ENCODE measurements around the gene CENPE. TPM values are rescaled to one million over a fixed set of nuclear protein-coding genes. Genes with fewer than 3 reads are reported as not detected.

The CENPE gene
- total RNA-seq, 1 experiment from 2014 or later, result 80.3 TPM

- H3K9me3 ChIP-seq (ENCODE audit: low read depth, low read length, poor library complexity, severe bottlenecking), result no peaks in the 10 kb centered on the region
- ChIA-PET CTCF (no interaction called here), POLR2A (ENCODE audit: low non-redundant PET) (no interaction called here)
- no peaks in the 10 kb centered on the region for H3K27me3 ChIP-seq (replicated peaks; ENCODE audit: insufficient read depth, low read depth, low read length, poor library complexity)
- H3K36me3 ChIP-seq (ENCODE audit: insufficient read depth, low read length, poor library complexity, severe bottlenecking), result no peaks in the 10 kb centered on the region
- TF ChIP-seq EZH2 (IDR thresholded peaks at IDR 0.05; ENCODE audit: borderline replicate concordance, low read depth, low read length, poor library complexity, severe bottlenecking), result no peak
- H3K4me3 ChIP-seq (ENCODE audit: low read depth, low read length, poor library complexity, severe bottlenecking), result no peak overlapping the region
- no peak for DNase-seq (ENCODE audit: low spot score)
- intact Hi-C loops (cut with micrococcal nuclease; ENCODE audit: unreplicated experiment), result no loop called here
- no peak overlapping the region for H3K27ac ChIP-seq (ENCODE audit: low read depth, low read length, poor library complexity, severe bottlenecking)
- BruUV-seq (replicated peaks), result no TSS peak
- no peaks in the 10 kb centered on the region for H3K4me1 ChIP-seq (ENCODE audit: insufficient read depth, low read length, poor library complexity, severe bottlenecking)
These were observed 111.6 kb downstream of the CENPE start for GRCh38 chr4:103086551-103086950.

- Histone ChIP-seq H3K9me3 (ENCODE audit: low read depth, low read length, poor library complexity, severe bottlenecking) (no peaks in the 10 kb centered on the region), H3K4me3 (ENCODE audit: low read depth, low read length, poor library complexity, severe bottlenecking) (no peak overlapping the region), H3K36me3 (ENCODE audit: insufficient read depth, low read length, poor library complexity, severe bottlenecking) (no peaks in the 10 kb centered on the region), H3K4me1 (ENCODE audit: insufficient read depth, low read length, poor library complexity, severe bottlenecking) (no peaks in the 10 kb centered on the region), H3K27ac (ENCODE audit: low read depth, low read length, poor library complexity, severe bottlenecking) (no peak overlapping the region), H3K27me3 (replicated peaks; ENCODE audit: insufficient read depth, low read depth, low read length, poor library complexity) (no peaks in the 10 kb centered on the region)
- intact Hi-C loops (cut with micrococcal nuclease; ENCODE audit: unreplicated experiment), result no loop called here
- ChIA-PET POLR2A (ENCODE audit: low non-redundant PET) (no interaction called here), CTCF (no interaction called here)
- no peak for DNase-seq (ENCODE audit: low spot score)
- TF ChIP-seq CTCF (conservative IDR thresholded peaks at IDR 0.05; ENCODE audit: low read depth, low read length) (no peak), EZH2 (IDR thresholded peaks at IDR 0.05; ENCODE audit: borderline replicate concordance, low read depth, low read length, poor library complexity, severe bottlenecking) (no peak)
- no TSS peak for BruUV-seq (replicated peaks)
These were observed 112.5 kb downstream of the CENPE start for GRCh38 chr4:103085555-103086196.

- no peak overlapping the region for H3K27ac ChIP-seq (ENCODE audit: low read depth, low read length, poor library complexity, severe bottlenecking)
- ChIA-PET POLR2A (ENCODE audit: low non-redundant PET) (no interaction called here), CTCF (no interaction called here)
- no peak overlapping the region for H3K4me3 ChIP-seq (ENCODE audit: low read depth, low read length, poor library complexity, severe bottlenecking)
- H3K9me3 ChIP-seq (ENCODE audit: low read depth, low read length, poor library complexity, severe bottlenecking), result no peaks in the 10 kb centered on the region
- no peaks in the 10 kb centered on the region for H3K27me3 ChIP-seq (replicated peaks; ENCODE audit: insufficient read depth, low read depth, low read length, poor library complexity)
- TF ChIP-seq CTCF (conservative IDR thresholded peaks at IDR 0.05; ENCODE audit: low read depth, low read length) (no peak), EZH2 (IDR thresholded peaks at IDR 0.05; ENCODE audit: borderline replicate concordance, low read depth, low read length, poor library complexity, severe bottlenecking) (no peak)
- peaks cover 6% of the 10 kb centered on the region for H3K4me1 ChIP-seq (ENCODE audit: insufficient read depth, low read length, poor library complexity, severe bottlenecking)
- intact Hi-C loops (cut with micrococcal nuclease; ENCODE audit: unreplicated experiment), result no loop called here
- no peak for DNase-seq (ENCODE audit: low spot score)
- no TSS peak for BruUV-seq (replicated peaks)
- no peaks in the 10 kb centered on the region for H3K36me3 ChIP-seq (ENCODE audit: insufficient read depth, low read length, poor library complexity, severe bottlenecking)
These were observed 118.5 kb downstream of the CENPE start for GRCh38 chr4:103079621-103080020.

GRCh38 chr4:103076747-103077347 is 121.3 kb downstream of the CENPE start, which contains the start of gene SLC9B2:
TSS of gene SLC9B2 (minus strand) at chr4:103076761. CDS start at chr4:103067550, 9,211 bp downstream.
- Histone ChIP-seq H3K4me3 (ENCODE audit: low read depth, low read length, poor library complexity, severe bottlenecking) (peak within 1 kb of the TSS; percentile 73), H3K27ac (ENCODE audit: low read depth, low read length, poor library complexity, severe bottlenecking) (peak within 1 kb of the TSS; percentile 92), H3K36me3 (ENCODE audit: insufficient read depth, low read length, poor library complexity, severe bottlenecking) (no peaks in the 10 kb centered on the region), H3K27me3 (replicated peaks; ENCODE audit: insufficient read depth, low read depth, low read length, poor library complexity) (no peaks in the 10 kb centered on the region), H3K4me1 (ENCODE audit: insufficient read depth, low read length, poor library complexity, severe bottlenecking) (peaks cover 6% of the 10 kb centered on the region), H3K9me3 (ENCODE audit: low read depth, low read length, poor library complexity, severe bottlenecking) (no peaks in the 10 kb centered on the region)
- BruUV-seq (replicated peaks), result no TSS peak
- no peak for TF ChIP-seq EZH2 (IDR thresholded peaks at IDR 0.05; ENCODE audit: borderline replicate concordance, low read depth, low read length, poor library complexity, severe bottlenecking)
- no peak for TF ChIP-seq CTCF (conservative IDR thresholded peaks at IDR 0.05; ENCODE audit: low read depth, low read length)
- no peak for DNase-seq (ENCODE audit: low spot score)
- ChIA-PET CTCF (no interaction called here), POLR2A (ENCODE audit: low non-redundant PET) (no interaction called here)
- intact Hi-C loops (cut with micrococcal nuclease; ENCODE audit: unreplicated experiment), result no loop called here

Measured in A673 (cell line).